ENCODE results near the gene VPS11. TPM values are rescaled to one million over a fixed set of nuclear protein-coding genes. Genes with fewer than 3 reads are reported as not detected.

Gene VPS11
- total RNA-seq, 2 experiments from 2014 or later, result 39.7 to 40.0 TPM

GRCh38 chr11:119121008-119121810 is 53.6 kb downstream of the VPS11 start, which contains the start of gene HINFP:
HINFP (plus strand) TSS chr11:119121580; CDS start chr11:119126945, 5,365 bp downstream.
- Mint-ChIP-seq H3K9me3 (no peaks in the 10 kb centered on the region), H3K36me3 (ENCODE audit: low read depth) (peaks cover 32% of the 10 kb centered on the region), H3K4me3 (peak within 1 kb of the TSS; percentile 99), H3K27ac (peak within 1 kb of the TSS; percentile 90), H3K27me3 (no peaks in the 10 kb centered on the region), H3K4me1 (peaks cover 34% of the 10 kb centered on the region)
- ChIA-PET POLR2A (interaction anchor here (0.6 kb wide), 1 partner anchor 122 kb away, joined by 7 read pairs; no protein-coding TSS in a partner anchor), CTCF (interaction anchor here (0.6 to 1.4 kb wide), 9 partner anchors 8 to 305 kb away, joined by 3 to 4 read pairs (median 3); partner anchors contain the start of gene NLRX1)
- DNase-seq, result peak; percentile 100

GRCh38 chr11:119121811-119122124 is 54.1 kb downstream of the VPS11 start:
- Mint-ChIP-seq H3K9me3 (no peaks in the 10 kb centered on the region), H3K36me3 (ENCODE audit: low read depth) (peaks cover 30% of the 10 kb centered on the region), H3K4me1 (peaks cover 38% of the 10 kb centered on the region), H3K4me3 (peak overlapping the region; percentile 99), H3K27me3 (no peaks in the 10 kb centered on the region), H3K27ac (peak overlapping the region; percentile 90)
- DNase-seq, result no peak
- ChIA-PET POLR2A (no interaction called here), CTCF (interaction anchor here (0.6 to 1.4 kb wide), 9 partner anchors 9 to 305 kb away, joined by 3 to 4 read pairs (median 3); partner anchors contain the start of gene NLRX1)

- H3K27me3 Mint-ChIP-seq, result no peaks in the 10 kb centered on the region
- no peak for DNase-seq
- peaks cover 23% of the 10 kb centered on the region for H3K36me3 Mint-ChIP-seq (ENCODE audit: low read depth)
- ChIA-PET CTCF (interaction anchor here (1.8 kb wide), 1 partner anchor 81 kb away, joined by 4 read pairs; the partner anchor contains the start of gene CBL), POLR2A (no interaction called here)
- H3K4me3 Mint-ChIP-seq, result no peak overlapping the region
- H3K9me3 Mint-ChIP-seq, result no peaks in the 10 kb centered on the region
- H3K27ac Mint-ChIP-seq, result peak overlapping the region; percentile 31
- H3K4me1 Mint-ChIP-seq, result peaks cover 34% of the 10 kb centered on the region
These were observed 58.2 kb downstream of the VPS11 start for GRCh38 chr11:119125821-119126220.

- ChIA-PET CTCF (interaction anchor here (0.5 to 1.8 kb wide), 3 partner anchors 11 to 164 kb away, joined by 3 to 4 read pairs (median 4); partner anchors contain the start of gene CBL), POLR2A (no interaction called here)
- peaks cover 31% of the 10 kb centered on the region for H3K4me1 Mint-ChIP-seq
- peaks cover 32% of the 10 kb centered on the region for H3K36me3 Mint-ChIP-seq (ENCODE audit: low read depth)
- no peaks in the 10 kb centered on the region for H3K27me3 Mint-ChIP-seq
- no peak for DNase-seq
- no peak overlapping the region for H3K27ac Mint-ChIP-seq
- H3K9me3 Mint-ChIP-seq, result no peaks in the 10 kb centered on the region
- no peak overlapping the region for H3K4me3 Mint-ChIP-seq
These were observed 59.2 kb downstream of the VPS11 start for GRCh38 chr11:119126675-119127268.

GRCh38 chr11:119130662-119131061 is 63.0 kb downstream of the VPS11 start:
- no peak overlapping the region for H3K27ac Mint-ChIP-seq
- peaks cover 44% of the 10 kb centered on the region for H3K36me3 Mint-ChIP-seq (ENCODE audit: low read depth)
- POLR2A ChIA-PET, result no interaction called here
- CTCF ChIA-PET, result interaction anchor here (1.6 kb wide), 1 partner anchor 19 kb away, joined by 4 read pairs; no protein-coding TSS in a partner anchor
- no peaks in the 10 kb centered on the region for H3K27me3 Mint-ChIP-seq
- H3K4me3 Mint-ChIP-seq, result no peak overlapping the region
- H3K4me1 Mint-ChIP-seq, result peaks cover 13% of the 10 kb centered on the region
- no peak for DNase-seq
- H3K9me3 Mint-ChIP-seq, result no peaks in the 10 kb centered on the region

Small RNA genes lying within 50 kb of the gene (microRNA-seq; reads per million reads assigned to microRNA genes)
- not detected for gene MIR3656 (ENCODE audit: borderline microRNAs expressed, borderline replicate concordance)

Other genes with a start within 250 kb of the VPS11 start
- gene CXCR5, start 183.9 kb upstream of the VPS11 start, total RNA-seq, result under 1 TPM; 0.50 to 0.52 TPM
- 100 to 1,000 TPM; 103 to 109 TPM for gene BCL9L, start 141.9 kb upstream of the VPS11 start, total RNA-seq
- gene UPK2, start 111.5 kb upstream of the VPS11 start, total RNA-seq, result under 1 TPM in 1 of 2 experiments, not detected in 1; 0.60 TPM
- not detected for gene FOXR1, start 96.1 kb upstream of the VPS11 start, total RNA-seq
- gene CENATAC, start 69.7 kb upstream of the VPS11 start, total RNA-seq, result 10 to 100 TPM; 40.4 to 47.2 TPM
- gene RPS25, start 49.5 kb upstream of the VPS11 start, total RNA-seq, result 1,000 to 10,000 TPM; 1,054 to 1,196 TPM
- gene TRAPPC4, start 49.1 kb upstream of the VPS11 start, total RNA-seq, result 10 to 100 TPM; 58.5 to 65.4 TPM
- 10 to 100 TPM; 17.9 to 19.4 TPM for gene SLC37A4, start 36.9 kb upstream of the VPS11 start, total RNA-seq
- gene HYOU1, start 10.6 kb upstream of the VPS11 start, total RNA-seq, result 100 to 1,000 TPM; 117 to 119 TPM
- 10 to 100 TPM; 21.6 to 23.2 TPM for gene HMBS, start 17.1 kb downstream of the VPS11 start, total RNA-seq
- gene DPAGT1, start 34.0 kb downstream of the VPS11 start, total RNA-seq, result 10 to 100 TPM; 48.7 to 60.3 TPM
- 10 to 100 TPM; 28.4 to 30.0 TPM for gene C2CD2L, start 39.5 kb downstream of the VPS11 start, total RNA-seq
- gene HINFP, start 53.8 kb downstream of the VPS11 start, total RNA-seq, result 10 to 100 TPM; 47.6 to 48.0 TPM
- under 1 TPM in 1 of 2 experiments, not detected in 1; 0.15 TPM for gene ABCG4, start 81.2 kb downstream of the VPS11 start, total RNA-seq
- 10 to 100 TPM; 24.2 to 28.5 TPM for gene NLRX1, start 100.9 kb downstream of the VPS11 start, total RNA-seq
- gene NHERF4, start 117.7 kb downstream of the VPS11 start, total RNA-seq, result under 1 TPM; 0.57 to 0.58 TPM
- 10 to 100 TPM; 45.1 to 53.9 TPM for gene CBL, start 138.5 kb downstream of the VPS11 start, total RNA-seq
- gene MCAM, start 249.3 kb downstream of the VPS11 start, total RNA-seq, result 1 to 10 TPM; 1.0 to 1.4 TPM

All from activated CD4-positive, alpha-beta T cell treated with anti-CD3 and anti-CD28 coated beads, Interleukin-2, amount 10 ng/mL, durations not matched to agents 7 days and 5 days (primary cell).